WERI-Rb-1 (cell line): ENCODE data around the gene PNRC2.
A peak's percentile ranks its signal among the peaks of the same experiment; 100 is the strongest.

Experiments
- DNase-seq: peaks from one replicate; pipeline ENCODE4 v3.0.0-alpha.2; 2020
- H3K27ac ChIP-seq: fragments of 250-450 bp; sonication (Bioruptor Pico); 2 replicates; pipeline ENCODE4 v1.5.1; 2020; ENCODE audit warnings: mild to moderate bottlenecking, moderate library complexity
- H3K27me3 ChIP-seq: fragments of 250-450 bp; sonication (Bioruptor Pico); 2 replicates; pipeline ENCODE4 v1.5.1; 2021; ENCODE audit warnings: mild to moderate bottlenecking, low read depth, moderate library complexity; ENCODE audit not compliant: insufficient read depth, severe bottlenecking
- H3K36me3 ChIP-seq: fragments of 250-450 bp; sonication (Bioruptor Pico); 2 replicates; pipeline ENCODE4 v1.5.1; 2020; ENCODE audit warnings: mild to moderate bottlenecking, moderate library complexity
- H3K4me3 ChIP-seq: 2 replicates; pipeline ENCODE4 v1.5.1; 2011; ENCODE audit warnings: low read depth, mild to moderate bottlenecking, control low read depth, low read length
- H3K9me3 ChIP-seq: fragments of 250-450 bp; sonication (Bioruptor Pico); 2 replicates; pipeline ENCODE4 v1.5.1; 2021; ENCODE audit warnings: mild to moderate bottlenecking, moderate library complexity; ENCODE audit not compliant: severe bottlenecking
- CTCF ChIP-seq: IDR thresholded peaks from 2 replicates; pipeline ENCODE4 v1.5.1; 2011; ENCODE audit warnings: low read depth, mild to moderate bottlenecking, control low read depth, inconsistent platforms, low read length

The PNRC2 gene

GRCh38 chr1:23914921-23915320 lies 44.7 kb upstream of the PNRC2 start:
- no peaks in the 10 kb centered on the region for H3K36me3 ChIP-seq
- H3K27me3 ChIP-seq = no peaks in the 10 kb centered on the region
- DNase-seq = no peak
- no peak overlapping the region for H3K4me3 ChIP-seq
- TF ChIP-seq CTCF = no peak
- H3K27ac ChIP-seq = no peak overlapping the region
- no peaks in the 10 kb centered on the region for H3K9me3 ChIP-seq

- no peak overlapping the region for H3K27ac ChIP-seq
- no peaks in the 10 kb centered on the region for H3K27me3 ChIP-seq
- DNase-seq = no peak
- no peak for TF ChIP-seq CTCF
- H3K36me3 ChIP-seq = no peaks in the 10 kb centered on the region
- H3K4me3 ChIP-seq = no peak overlapping the region
- H3K9me3 ChIP-seq = no peaks in the 10 kb centered on the region
Observed at GRCh38 chr1:23915466-23915865, 44.2 kb upstream of the PNRC2 start.

GRCh38 chr1:23916209-23917131 lies 43.2 kb upstream of the PNRC2 start:
- Histone ChIP-seq H3K9me3 (no peaks in the 10 kb centered on the region), H3K36me3 (no peaks in the 10 kb centered on the region), H3K4me3 (no peak overlapping the region), H3K27me3 (no peaks in the 10 kb centered on the region), H3K27ac (no peak overlapping the region; the same call in 1 of the 2 replicates)
- DNase-seq = peak; percentile 92
- TF ChIP-seq CTCF = peak; percentile 84

GRCh38 chr1:23922321-23922943 lies 37.2 kb upstream of the PNRC2 start:
- H3K27me3 ChIP-seq = no peaks in the 10 kb centered on the region
- no peaks in the 10 kb centered on the region for H3K36me3 ChIP-seq
- no peak overlapping the region for H3K4me3 ChIP-seq
- DNase-seq = no peak
- no peak for TF ChIP-seq CTCF
- no peak overlapping the region for H3K27ac ChIP-seq
- no peaks in the 10 kb centered on the region for H3K9me3 ChIP-seq

GRCh38 chr1:23923592-23924499 lies 35.8 kb upstream of the PNRC2 start:
- no peak for DNase-seq

More at GRCh38 chr1:23923592-23924499, 35.8 kb upstream of the PNRC2 start:
- no peak overlapping the region for H3K4me3 ChIP-seq
- no peak overlapping the region for H3K27ac ChIP-seq
- TF ChIP-seq CTCF = no peak
- H3K36me3 ChIP-seq = no peaks in the 10 kb centered on the region
- no peaks in the 10 kb centered on the region for H3K9me3 ChIP-seq
- no peaks in the 10 kb centered on the region for H3K27me3 ChIP-seq
